B cell (primary cell): ENCODE data around the gene PPFIA4. TPM values are rescaled to one million over a fixed set of nuclear protein-coding genes. Genes with fewer than 3 reads are reported as not detected.

ENCODE experiments used
- ATAC-seq: fragments of 200-7000 bp; cut with Tn5 transposase; one replicate; pipeline ENCODE4 v1.10.0; 2021; ENCODE audit warnings: low read depth, mild to moderate bottlenecking, moderate number of reproducible peaks, moderate library complexity
- CTCF ChIA-PET: fragments of 350-600 bp; sonication (Branson Sonifier 250); formaldehyde crosslinking; loops from one replicate; lab custom pipeline; 2021; ENCODE audit warnings: antibody characterized with exemption, inconsistent platforms; lab: Charles Lee
- POLR2A ChIA-PET: fragments of 350-600 bp; sonication (Branson Sonifier 250); formaldehyde crosslinking; loops from one replicate; lab custom pipeline; 2021; ENCODE audit warnings: antibody characterized with exemption; lab: Charles Lee
- DNase-seq: peaks from one replicate; pipeline ENCODE4 v3.0.0; 2013
- H2AFZ ChIP-seq: 2 replicates; pipeline ENCODE4 v1.6.1; 2012; ENCODE audit warnings: mild to moderate bottlenecking, low read depth, low read length; ENCODE audit not compliant: insufficient read depth, poor library complexity, severe bottlenecking
- H3K27ac ChIP-seq, 2 donors: 1 replicate in 1 of 2; 2 replicates in 1 of 2; pipeline ENCODE4 v1.5.1; 2012 to 2013; ENCODE audit warnings: low read length in 2 of 2, mild to moderate bottlenecking in 2 of 2, moderate library complexity in 1 of 2
- H3K27me3 ChIP-seq, 4 experiments: fragments of 200-600 bp in 1 of 4; sonication (generic) in 1 of 4; replicated peaks in 1 of 4; 1 replicate in 2 of 4; 2 replicates in 2 of 4; pipeline versions ENCODE4 v1.6.1 to v1.7.0; 2013 to 2016; ENCODE audit warnings: low read length in 3 of 4, mild to moderate bottlenecking in 2 of 4, mixed read lengths in 1 of 4, moderate library complexity in 1 of 4; ENCODE audit not compliant: insufficient read depth in 4 of 4, control insufficient read depth in 3 of 4; ENCODE audit errors: control extremely low read depth in 1 of 4
- H3K36me3 ChIP-seq, 2 experiments: replicated peaks in 1 of 2; 1 replicate in 1 of 2; 2 replicates in 1 of 2; pipeline versions ENCODE4 v1.6.1 to v1.7.1; 2013; ENCODE audit warnings: low read length in 1 of 2; ENCODE audit not compliant: insufficient read depth in 2 of 2, control insufficient read depth in 1 of 2; ENCODE audit errors: control extremely low read depth in 1 of 2, extremely low read depth in 1 of 2
- H3K4me1 ChIP-seq, 2 donors: fragments of 200-600 bp in 1 of 2; sonication (generic) in 1 of 2; 1 replicate in 1 of 2; 2 replicates in 1 of 2; pipeline versions ENCODE4 v1.5.1 to v1.6.1; 2013 to 2017; ENCODE audit warnings: low read length in 2 of 2; ENCODE audit not compliant: control insufficient read depth in 2 of 2, insufficient read depth in 2 of 2
- H3K4me2 ChIP-seq: replicated peaks from 2 replicates; pipeline ENCODE3; 2012; ENCODE audit warnings: mild to moderate bottlenecking, low read depth, low read length; ENCODE audit not compliant: poor library complexity, severe bottlenecking
- H3K4me3 ChIP-seq, 5 experiments: fragments of 200-600 bp in 1 of 5; sonication (generic) in 1 of 5; 1 replicate in 3 of 5; 2 replicates in 2 of 5; pipeline versions ENCODE4 v1.5.1 to v1.7.0; 2011 to 2016; ENCODE audit warnings: low read length in 4 of 5, mild to moderate bottlenecking in 4 of 5, low read depth in 2 of 5, control low read depth in 1 of 5, moderate library complexity in 1 of 5; ENCODE audit not compliant: insufficient read depth in 1 of 5; ENCODE audit errors: control extremely low read depth in 1 of 5, extremely low read depth in 1 of 5
- H3K79me2 ChIP-seq: fragments of 200-600 bp; sonication (generic); one replicate; pipeline ENCODE4 v1.6.0; 2016; ENCODE audit warnings: low read length; ENCODE audit not compliant: control insufficient read depth, insufficient read depth
- H3K9ac ChIP-seq: fragments of 200-600 bp; sonication (generic); 2 replicates; pipeline ENCODE4 v1.6.1; 2017; ENCODE audit warnings: mild to moderate bottlenecking, low read length, moderate library complexity
- H3K9me3 ChIP-seq, 3 donors: one replicate each; pipeline versions ENCODE4 v1.6.1 to v1.7.1; 2013; ENCODE audit warnings: low read length in 2 of 3; ENCODE audit not compliant: control insufficient read depth in 2 of 3, insufficient read depth in 1 of 3; ENCODE audit errors: control extremely low read depth in 1 of 3
- H4K20me1 ChIP-seq: 2 replicates; pipeline ENCODE4 v1.6.0; 2012; ENCODE audit warnings: mild to moderate bottlenecking, low read length; ENCODE audit not compliant: insufficient read depth, control insufficient read depth, poor library complexity, severe bottlenecking
- H3K27ac Mint-ChIP-seq: one replicate; pipeline ENCODE4 v1.8.0; 2021; ENCODE audit warnings: mixed read lengths
- H3K27me3 Mint-ChIP-seq: one replicate; pipeline ENCODE4 v1.8.0; 2021; ENCODE audit warnings: mixed read lengths
- H3K4me1 Mint-ChIP-seq: one replicate; pipeline ENCODE4 v1.8.0; 2021; ENCODE audit warnings: mixed read lengths
- H3K4me3 Mint-ChIP-seq: one replicate; pipeline ENCODE4 v1.8.0; 2021; ENCODE audit warnings: mixed read lengths
- H3K9me3 Mint-ChIP-seq: one replicate; pipeline ENCODE4 v1.8.0; 2022; ENCODE audit warnings: mixed read lengths; ENCODE audit not compliant: insufficient read depth
- EZH2 ChIP-seq: IDR thresholded peaks from 2 replicates; pipeline ENCODE4 v1.6.1; 2012; ENCODE audit warnings: borderline replicate concordance, low read depth, mild to moderate bottlenecking, moderate library complexity, low read length; ENCODE audit not compliant: insufficient read depth, poor library complexity, severe bottlenecking
- WGBS: methylation state at CpG from one replicate; pipeline ENCODE4 v1.1.5; 2013; ENCODE audit warnings: missing lambda C conversion rate; ENCODE audit not compliant: insufficient coverage; 5-methylcytosine and 5-hydroxymethylcytosine counted together
- intact Hi-C: fragments of 100-400 bp; cut with micrococcal nuclease; formaldehyde crosslinking; loops from one replicate; pipeline ENCODE4 v1.10.0; 2022
- polyA plus RNA-seq: library from polyadenylated mRNA; depleted of rRNA; stranded (reverse); fragments of >200 nt; gene quantifications from 2 replicates; pipeline ENCODE4 v1.2.3, GENCODE V29; 2012
- total RNA-seq, 2 donors: library from RNA; stranded (reverse); fragments of 120-200 nt in 1 of 2; gene quantifications; 1 replicate in 1 of 2; 2 replicates in 1 of 2; pipeline versions ENCODE4 v1.2.3 to v1.2.4, GENCODE V29; 2013 to 2022
- TF ChIP-seq, protein P1 (sequence below): fragments of 200-600 bp; IDR thresholded peaks from one replicate; pipeline ENCODE4 v1.8.0; 2022; ENCODE audit warnings: antibody characterized with exemption, mild to moderate bottlenecking

Gene PPFIA4
- total and polyA plus RNA-seq, 2 donors (not counting 1 experiment from before 2014, with no cell fraction given): 0.09 to 0.62 TPM

DNA sequence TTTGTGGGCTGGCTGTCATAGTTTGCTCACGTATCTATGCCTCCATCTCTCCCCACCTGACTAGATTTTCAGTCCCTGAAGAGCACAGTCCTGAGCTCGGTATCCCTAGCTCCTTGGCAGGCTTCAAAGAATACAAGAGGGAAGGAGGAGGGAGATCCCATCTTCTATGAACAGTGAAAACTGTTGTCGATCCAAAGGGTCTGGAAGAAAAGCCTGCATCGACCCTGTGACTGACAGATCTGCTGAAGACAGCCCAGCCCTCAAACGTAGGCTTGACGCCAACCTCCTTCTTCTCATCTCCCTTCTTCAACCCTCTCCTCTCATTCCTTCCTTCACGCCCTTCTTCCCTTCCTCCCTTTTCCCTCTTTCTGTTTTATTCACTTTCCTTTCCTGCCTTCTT is 87.9 kb downstream of the PPFIA4 start:
- ChIA-PET CTCF (no interaction called here), POLR2A (no interaction called here)
- Histone ChIP-seq H3K4me1 (no peaks in the 10 kb centered on the region), H3K4me3 (no peak overlapping the region), H3K4me2 (no peak overlapping the region), H3K36me3 (no peaks in the 10 kb centered on the region), H3K9ac (no peak overlapping the region), H3K27me3 (peaks cover 0 to 35% (median 16%) of the 10 kb centered on the region in 4 experiments), H4K20me1 (no peaks in the 10 kb centered on the region), H3K27ac (no peak overlapping the region), H2AFZ (no peak overlapping the region), H3K79me2 (no peaks in the 10 kb centered on the region), H3K9me3 (no peaks in the 10 kb centered on the region)
- H3K9me3 Mint-ChIP-seq: no peaks in the 10 kb centered on the region
- ATAC-seq (no peak), DNase-seq (no peak)
- 75% methylated on average over 4 of the region's 7 CpGs for WGBS
- H3K4me1 Mint-ChIP-seq: peaks cover 5% of the 10 kb centered on the region
- H3K27ac Mint-ChIP-seq: no peak overlapping the region
- peaks cover 41% of the 10 kb centered on the region for H3K27me3 Mint-ChIP-seq
- TF ChIP-seq, protein P1, sequence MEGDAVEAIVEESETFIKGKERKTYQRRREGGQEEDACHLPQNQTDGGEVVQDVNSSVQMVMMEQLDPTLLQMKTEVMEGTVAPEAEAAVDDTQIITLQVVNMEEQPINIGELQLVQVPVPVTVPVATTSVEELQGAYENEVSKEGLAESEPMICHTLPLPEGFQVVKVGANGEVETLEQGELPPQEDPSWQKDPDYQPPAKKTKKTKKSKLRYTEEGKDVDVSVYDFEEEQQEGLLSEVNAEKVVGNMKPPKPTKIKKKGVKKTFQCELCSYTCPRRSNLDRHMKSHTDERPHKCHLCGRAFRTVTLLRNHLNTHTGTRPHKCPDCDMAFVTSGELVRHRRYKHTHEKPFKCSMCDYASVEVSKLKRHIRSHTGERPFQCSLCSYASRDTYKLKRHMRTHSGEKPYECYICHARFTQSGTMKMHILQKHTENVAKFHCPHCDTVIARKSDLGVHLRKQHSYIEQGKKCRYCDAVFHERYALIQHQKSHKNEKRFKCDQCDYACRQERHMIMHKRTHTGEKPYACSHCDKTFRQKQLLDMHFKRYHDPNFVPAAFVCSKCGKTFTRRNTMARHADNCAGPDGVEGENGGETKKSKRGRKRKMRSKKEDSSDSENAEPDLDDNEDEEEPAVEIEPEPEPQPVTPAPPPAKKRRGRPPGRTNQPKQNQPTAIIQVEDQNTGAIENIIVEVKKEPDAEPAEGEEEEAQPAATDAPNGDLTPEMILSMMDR: no peak
- TF ChIP-seq EZH2: no peak
- H3K4me3 Mint-ChIP-seq: no peak overlapping the region
- intact Hi-C loops: no loop called here

DNA sequence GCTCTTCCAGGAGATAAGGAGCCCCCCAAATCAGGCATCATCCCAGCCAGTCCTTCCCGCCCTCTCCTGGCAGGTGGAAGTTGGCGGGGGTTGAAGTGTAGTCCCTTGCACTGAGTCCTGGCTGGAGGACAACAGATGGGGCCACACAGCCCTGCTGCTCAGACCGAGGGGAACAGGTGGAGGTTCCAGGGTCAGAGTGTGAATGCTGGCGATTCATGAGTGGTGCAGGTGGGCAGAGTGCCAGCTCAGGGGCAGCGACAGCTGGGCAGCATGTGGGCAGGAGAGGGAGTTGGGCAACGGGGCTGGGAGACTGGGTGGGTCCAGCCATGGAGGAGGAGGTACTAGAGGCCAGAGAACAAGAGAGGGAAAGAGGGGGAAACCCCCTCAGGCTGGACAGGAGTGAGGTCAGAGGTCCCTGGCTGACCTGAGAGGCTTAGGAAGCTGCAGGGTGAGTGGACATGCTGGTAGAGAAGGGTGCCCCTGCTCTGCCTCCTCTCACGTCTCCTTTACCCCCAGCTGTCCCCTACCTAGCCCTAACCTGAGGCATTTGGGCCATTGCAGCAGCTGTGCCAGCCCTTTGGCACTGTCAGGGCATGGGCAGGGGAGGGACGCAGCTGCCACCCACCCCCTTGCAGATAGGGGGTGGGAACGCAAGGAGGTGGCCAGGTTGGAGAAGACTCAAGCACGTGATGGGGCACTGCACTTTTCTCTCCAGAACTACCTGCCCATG is 90.0 kb downstream of the PPFIA4 start:
- H3K4me2 ChIP-seq: no peak overlapping the region
- no peaks in the 10 kb centered on the region for H3K9me3 Mint-ChIP-seq
- no peaks in the 10 kb centered on the region for H4K20me1 ChIP-seq
- peaks cover 50% of the 10 kb centered on the region for H3K27me3 Mint-ChIP-seq
- H3K9ac ChIP-seq: no peak overlapping the region
- H3K4me3 ChIP-seq: no peak overlapping the region
- WGBS: 76% methylated on average over 6 of the region's 10 CpGs
- ATAC-seq (no peak), DNase-seq (no peak)
- H3K27me3 ChIP-seq: peaks cover 0 to 37% (median 13%) of the 10 kb centered on the region in 4 experiments
- no peak overlapping the region for H3K4me3 Mint-ChIP-seq
- H3K36me3 ChIP-seq: no peaks in the 10 kb centered on the region
- H3K4me1 Mint-ChIP-seq: peaks cover 5% of the 10 kb centered on the region
- no peaks in the 10 kb centered on the region for H3K9me3 ChIP-seq
- no peak overlapping the region for H2AFZ ChIP-seq
- intact Hi-C loops: loop anchor here (5.0 kb wide), 1 partner anchor 101 kb away; no protein-coding TSS in a partner anchor
- TF ChIP-seq EZH2: no peak
- TF ChIP-seq, protein P1: no peak
- H3K27ac ChIP-seq: no peak overlapping the region
- POLR2A ChIA-PET: no interaction called here
- no peaks in the 10 kb centered on the region for H3K79me2 ChIP-seq
- CTCF ChIA-PET: no interaction called here
- no peaks in the 10 kb centered on the region for H3K4me1 ChIP-seq
- no peak overlapping the region for H3K27ac Mint-ChIP-seq
